Osteoblast (primary cell): ENCODE data around the gene CSTPP1. TPM values are rescaled to one million over a fixed set of nuclear protein-coding genes. Genes with fewer than 3 reads are reported as not detected.
A peak's percentile ranks its signal among the peaks of the same experiment; 100 is the strongest.

Experiments used
- DNase-seq: peaks from one replicate; pipeline ENCODE4 v3.0.0; 2011; ENCODE audit warnings: low spot score, mixed read lengths; ENCODE audit not compliant: insufficient read length; ENCODE audit errors: missing footprints
- H2AFZ ChIP-seq: 2 replicates; pipeline ENCODE4 v1.6.0; 2011; ENCODE audit warnings: mild to moderate bottlenecking, low read length
- H3K27ac ChIP-seq: 2 replicates; pipeline ENCODE4 v1.5.1; 2011; ENCODE audit warnings: mild to moderate bottlenecking, low read depth, low read length, moderate library complexity
- H3K27me3 ChIP-seq: 2 replicates; pipeline ENCODE4 v1.6.0; 2012; ENCODE audit warnings: mild to moderate bottlenecking, control low read depth, inconsistent platforms, low read length, moderate library complexity; ENCODE audit not compliant: insufficient read depth
- H3K36me3 ChIP-seq: 2 replicates; pipeline ENCODE4 v1.5.1; 2011; ENCODE audit warnings: mild to moderate bottlenecking, low read length, control low read depth, moderate library complexity; ENCODE audit not compliant: insufficient read depth
- H3K4me1 ChIP-seq: 2 replicates; pipeline ENCODE4 v1.5.1; 2011; ENCODE audit warnings: mild to moderate bottlenecking, low read length, control low read depth, moderate library complexity; ENCODE audit not compliant: insufficient read depth
- H3K4me2 ChIP-seq: 2 replicates; pipeline ENCODE4 v1.6.0; 2011; ENCODE audit warnings: mild to moderate bottlenecking, low read length; ENCODE audit not compliant: insufficient read depth
- H3K4me3 ChIP-seq: fragments of 200-600 bp; sonication (generic); 3 replicates; pipeline ENCODE4 v1.5.1; 2012; ENCODE audit warnings: mild to moderate bottlenecking, low read length, inconsistent platforms; ENCODE audit not compliant: insufficient read depth
- H3K79me2 ChIP-seq: 2 replicates; pipeline ENCODE4 v1.6.0; 2012; ENCODE audit warnings: mild to moderate bottlenecking, low read length, control low read depth, inconsistent platforms; ENCODE audit not compliant: insufficient read depth
- H3K9me3 ChIP-seq: 2 replicates; pipeline ENCODE4 v1.5.1; 2011; ENCODE audit warnings: low read depth, low read length, control low read depth
- H4K20me1 ChIP-seq: 2 replicates; pipeline ENCODE4 v1.6.0; 2012; ENCODE audit warnings: mild to moderate bottlenecking, low read length, control low read depth; ENCODE audit not compliant: insufficient read depth
- CTCF ChIP-seq: IDR thresholded peaks from 2 replicates; pipeline ENCODE4 v1.5.1; 2011; ENCODE audit warnings: mild to moderate bottlenecking, low read depth, low read length, moderate library complexity; ENCODE audit errors: extremely low read depth
- total RNA-seq: library from RNA; depleted of rRNA; stranded (reverse); fragments of >200 nt; gene quantifications from 2 replicates; pipeline ENCODE4 v1.2.3, GENCODE V29; 2012

CSTPP1 gene
- total RNA-seq, 1 donor: 27.1 TPM

DNA sequence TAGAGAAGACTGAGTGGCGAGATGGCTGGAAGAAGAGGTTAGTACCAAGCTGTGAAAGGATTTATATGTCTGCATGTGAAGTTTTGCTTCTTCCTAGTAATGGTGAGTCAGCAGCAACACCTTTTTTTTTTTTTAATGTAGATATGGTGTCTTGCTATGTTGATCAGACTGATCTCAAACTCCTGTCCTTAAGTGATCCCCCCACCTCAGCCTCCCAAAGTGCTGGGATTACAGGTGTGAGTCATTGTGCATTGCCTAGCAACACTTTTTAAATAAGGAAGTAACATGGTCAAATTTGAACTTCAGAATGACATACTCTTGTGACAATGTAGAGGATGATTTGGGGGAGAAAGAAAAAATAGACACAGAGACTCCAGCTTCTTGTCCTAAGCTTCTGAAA, 6.5 kb upstream of the CSTPP1 start:
- Histone ChIP-seq H3K79me2 (no peaks in the 10 kb centered on the region), H3K27ac (no peak overlapping the region), H2AFZ (no peak overlapping the region), H3K27me3 (no peaks in the 10 kb centered on the region), H3K4me2 (no peak overlapping the region), H3K4me1 (peaks cover 8% of the 10 kb centered on the region), H3K4me3 (no peak overlapping the region), H3K36me3 (no peaks in the 10 kb centered on the region), H3K9me3 (no peaks in the 10 kb centered on the region), H4K20me1 (no peaks in the 10 kb centered on the region)
- no peak for TF ChIP-seq CTCF
- no peak for DNase-seq

DNA sequence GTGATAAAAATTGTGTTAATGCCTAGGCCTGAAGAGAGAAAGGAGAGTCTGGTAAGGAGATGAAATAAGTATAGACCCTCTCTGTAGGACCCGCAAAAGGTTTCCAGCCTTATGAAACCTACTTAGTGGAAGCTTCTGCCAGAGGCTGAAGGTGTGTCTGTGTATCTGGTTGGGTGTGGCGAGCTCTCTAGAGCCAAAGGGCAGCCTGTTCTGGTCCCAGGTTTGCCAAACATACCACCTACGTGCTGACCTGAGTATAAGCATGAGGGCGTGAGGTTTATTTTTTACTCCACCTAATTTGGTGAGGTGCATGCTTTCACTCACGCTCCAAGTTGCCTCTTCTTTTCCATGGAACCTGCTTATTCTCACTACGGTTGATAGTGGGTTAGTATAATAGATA, 5.6 kb downstream of the CSTPP1 start:
- H3K36me3 ChIP-seq: peaks cover 5% of the 10 kb centered on the region
- no peak for DNase-seq
- H2AFZ ChIP-seq: no peak overlapping the region
- no peak for TF ChIP-seq CTCF
- no peak overlapping the region for H3K4me2 ChIP-seq
- peaks cover 14% of the 10 kb centered on the region for H3K79me2 ChIP-seq
- no peak overlapping the region for H3K4me3 ChIP-seq
- no peak overlapping the region for H3K27ac ChIP-seq
- peaks cover 9% of the 10 kb centered on the region for H3K4me1 ChIP-seq
- H3K27me3 ChIP-seq: no peaks in the 10 kb centered on the region
- no peaks in the 10 kb centered on the region for H3K9me3 ChIP-seq
- peaks cover 5% of the 10 kb centered on the region for H4K20me1 ChIP-seq

DNA sequence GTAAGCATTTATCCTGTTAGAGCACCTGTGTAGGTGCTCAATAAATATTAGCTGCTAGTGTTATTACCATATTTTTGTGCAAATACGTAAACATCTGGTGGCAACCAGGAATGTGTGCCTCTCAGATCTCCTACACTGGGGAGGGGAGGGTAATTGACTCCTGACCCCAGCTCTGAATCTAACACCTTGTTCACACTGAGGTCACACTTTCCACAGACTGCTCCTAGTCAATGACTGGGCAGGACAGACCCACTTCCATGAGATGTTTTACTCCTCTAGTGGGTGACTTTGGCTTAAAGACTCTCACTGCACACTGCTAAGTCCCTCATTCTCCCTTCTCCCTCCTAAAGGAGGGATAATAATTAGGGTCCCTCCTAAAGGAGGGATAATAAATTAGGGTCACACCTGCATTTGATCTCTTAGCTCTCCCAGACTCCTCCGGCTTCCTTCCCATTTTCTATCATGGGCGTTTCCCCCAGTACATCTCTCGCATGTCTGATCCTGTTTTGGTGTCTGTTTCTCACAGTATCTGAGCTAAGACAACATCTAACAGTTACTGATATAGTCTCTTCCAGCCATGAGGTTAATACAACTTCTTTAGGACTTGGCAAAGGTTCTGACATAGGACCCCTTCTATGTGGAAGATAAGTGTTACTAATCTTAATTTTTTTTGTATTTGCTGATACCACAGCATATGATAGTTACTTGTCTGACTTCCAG, 8.0 kb downstream of the CSTPP1 start:
- no peaks in the 10 kb centered on the region for H3K27me3 ChIP-seq
- peaks cover 5% of the 10 kb centered on the region for H3K36me3 ChIP-seq
- no peak for DNase-seq
- H3K9me3 ChIP-seq: no peaks in the 10 kb centered on the region
- no peak overlapping the region for H3K27ac ChIP-seq
- no peak overlapping the region for H3K4me2 ChIP-seq
- H4K20me1 ChIP-seq: peaks cover 9% of the 10 kb centered on the region
- TF ChIP-seq CTCF: no peak
- no peak overlapping the region for H2AFZ ChIP-seq
- H3K4me1 ChIP-seq: peaks cover 24% of the 10 kb centered on the region
- no peak overlapping the region for H3K4me3 ChIP-seq
- peaks cover 9% of the 10 kb centered on the region for H3K79me2 ChIP-seq

- no peaks in the 10 kb centered on the region for H3K36me3 ChIP-seq
- DNase-seq: no peak
- H3K27ac ChIP-seq: peak overlapping the region; percentile 40
- H3K4me1 ChIP-seq: peaks cover 24% of the 10 kb centered on the region
- TF ChIP-seq CTCF: no peak
- H3K9me3 ChIP-seq: no peaks in the 10 kb centered on the region
- H3K4me2 ChIP-seq: no peak overlapping the region
- no peaks in the 10 kb centered on the region for H3K27me3 ChIP-seq
- H3K4me3 ChIP-seq: no peak overlapping the region
- peaks cover 9% of the 10 kb centered on the region for H4K20me1 ChIP-seq
- H2AFZ ChIP-seq: no peak overlapping the region
- peaks cover 2% of the 10 kb centered on the region for H3K79me2 ChIP-seq
Measured at GRCh38 chr11:46947399-46948077, 11.0 kb downstream of the CSTPP1 start.
